Panc1 (cell line): ENCODE measurements around the gene MSRB1. TPM values are rescaled to one million over a fixed set of nuclear protein-coding genes. Genes with fewer than 3 reads are reported as not detected.

Source experiments
- ATAC-seq: fragments of 200-7000 bp; cut with Tn5 transposase; 2 replicates; pipeline ENCODE4 v1.9.1; 2020; ENCODE audit warnings: mild to moderate bottlenecking, moderate library complexity
- BruUV-seq: library from RNA; stranded (reverse); fragments of 400-500 nt; replicated peaks from 2 replicates; lab custom pipeline; 2021; lab: Mats Ljungman, UMichigan
- CTCF ChIA-PET: fragments of 300-600 bp; sonication (Branson Sonifier 250); formaldehyde crosslinking; loops from one replicate; lab custom pipeline; 2022; ENCODE audit warnings: antibody characterized with exemption; lab: Charles Lee
- POLR2A ChIA-PET: fragments of 300-600 bp; sonication (Branson Sonifier 250); formaldehyde crosslinking; loops from one replicate; lab custom pipeline; 2022; ENCODE audit warnings: antibody characterized with exemption; lab: Charles Lee
- DNase-seq: peaks from one replicate; pipeline ENCODE4 v3.0.0-alpha.2; 2010; ENCODE audit warnings: low read depth, low spot score
- H3K27ac ChIP-seq: 2 replicates; pipeline ENCODE4 v1.5.1; 2011; ENCODE audit warnings: mild to moderate bottlenecking, low read length, inconsistent platforms
- H3K27me3 ChIP-seq: fragments of 200-500 bp; sonication (Bioruptor generic); 2 replicates; pipeline ENCODE4 v1.6.0; 2014; ENCODE audit warnings: low read length, inconsistent platforms; ENCODE audit not compliant: control insufficient read depth, insufficient read depth
- H3K36me3 ChIP-seq: fragments of 200-500 bp; sonication (Bioruptor generic); 2 replicates; pipeline ENCODE4 v1.5.1; 2014; ENCODE audit warnings: inconsistent platforms, mild to moderate bottlenecking, low read length, moderate library complexity; ENCODE audit not compliant: control insufficient read depth, insufficient read depth
- H3K4me1 ChIP-seq: 2 replicates; pipeline ENCODE4 v1.5.1; 2011; ENCODE audit warnings: inconsistent platforms, mild to moderate bottlenecking, low read length, moderate library complexity; ENCODE audit not compliant: control insufficient read depth, insufficient read depth
- H3K4me3 ChIP-seq, 2 experiments: 2 replicates each; pipeline ENCODE4 v1.5.1; 2011 to 2012; ENCODE audit warnings: low read depth in 2 of 2, low read length in 2 of 2, mild to moderate bottlenecking in 2 of 2, inconsistent platforms in 1 of 2, moderate library complexity in 1 of 2
- H3K9me3 ChIP-seq: fragments of 200-500 bp; sonication (Bioruptor generic); 2 replicates; pipeline ENCODE4 v1.5.1; 2014; ENCODE audit warnings: low read depth, mild to moderate bottlenecking, inconsistent platforms, low read length, moderate library complexity; ENCODE audit not compliant: control insufficient read depth, insufficient read depth
- POLR2AphosphoS5 ChIP-seq: IDR thresholded peaks from 2 replicates; pipeline ENCODE4 v1.6.1; 2012; ENCODE audit warnings: mild to moderate bottlenecking, low read depth, low read length, moderate library complexity
- SIN3A ChIP-seq: IDR thresholded peaks from 2 replicates; pipeline ENCODE4 v1.6.1; 2012; ENCODE audit warnings: low read depth, mild to moderate bottlenecking, low read length, moderate library complexity, borderline replicate concordance; ENCODE audit not compliant: insufficient read depth
- TCF7L2 ChIP-seq: IDR thresholded peaks from 2 replicates; pipeline ENCODE4 v1.6.1; 2011; ENCODE audit warnings: mild to moderate bottlenecking, low read depth, low read length, inconsistent platforms
- in situ Hi-C: cut with HindIII; loops from 2 replicates; pipeline ENCODE4 v1.10.0; 2016; ENCODE audit warnings: low sequenced_read_pairs, low pct_unique_long_range_greater_than_20kb
- intact Hi-C: fragments of 100-400 bp; cut with micrococcal nuclease; formaldehyde crosslinking; loops from one replicate; pipeline ENCODE4 v1.10.0; 2022; ENCODE audit not compliant: unreplicated experiment
- total RNA-seq: library from RNA; stranded (reverse); gene quantifications from one replicate; pipeline ENCODE4 v1.2.1, GENCODE V29; 2021; ENCODE audit not compliant: unreplicated experiment
- TF ChIP-seq, protein P1 (sequence below): fragments of 450-650 bp; IDR thresholded peaks from 2 replicates; pipeline ENCODE4 v1.5.1; 2017; ENCODE audit warnings: mild to moderate bottlenecking
- TF ChIP-seq, protein P2 (sequence below), 2 experiments: IDR thresholded peaks; 2 replicates each; pipeline ENCODE4 v1.6.1; 2011 to 2012; ENCODE audit warnings: low read depth in 2 of 2, control low read depth in 1 of 2, low read length in 1 of 2, mild to moderate bottlenecking in 1 of 2, moderate library complexity in 1 of 2; ENCODE audit not compliant: insufficient read depth in 1 of 2

MSRB1 gene
- total RNA-seq, 1 experiment from 2014 or later, result 25.3 TPM

DNA sequence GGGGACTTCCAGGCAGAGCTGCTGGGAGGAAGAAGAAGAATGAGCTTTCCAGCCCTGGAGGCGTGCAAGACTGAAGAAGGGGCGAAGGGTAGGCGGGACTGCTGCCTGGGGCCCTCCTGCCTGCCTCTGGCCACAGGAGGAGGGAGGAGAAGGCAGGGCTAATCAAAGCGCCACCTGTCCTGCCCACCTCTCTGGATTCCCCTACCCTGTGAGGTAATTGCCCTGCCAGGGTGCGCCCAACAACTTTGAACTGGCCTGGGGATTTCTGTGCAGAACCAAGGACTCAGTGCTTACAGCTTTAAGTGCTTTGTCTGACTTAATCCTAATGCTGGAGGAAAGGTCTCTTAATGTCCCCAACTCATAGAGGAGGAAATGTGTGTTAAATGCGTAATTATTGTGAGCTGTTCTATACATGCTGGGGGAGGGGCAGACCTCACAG, 38.4 kb upstream of the MSRB1 start, which contains the start of gene NOXO1:
TSS of gene NOXO1 (minus strand) at position 72 of the 439 bp plus-strand sequence. CDS start 290 bp downstream, outside the sequence.
- peak within 1 kb of the TSS; percentile 62 for H3K27ac ChIP-seq
- intact Hi-C loops, result no loop called here
- H3K9me3 ChIP-seq, result no peaks in the 10 kb centered on the region
- ChIA-PET CTCF (interaction anchor here (0.6 kb wide), 1 partner anchor 158 kb away, joined by 13 read pairs; no protein-coding TSS in a partner anchor), POLR2A (interaction anchor here (1.2 kb wide), 1 partner anchor 17 kb away, joined by 5 read pairs; the partner anchor contains the start of gene RPS2)
- peaks cover 46% of the 10 kb centered on the region for H3K4me1 ChIP-seq
- DNase-seq (no peak), ATAC-seq (no peak)
- peaks cover 9% of the 10 kb centered on the region; the same call in 1 of the 2 replicates for H3K36me3 ChIP-seq
- BruUV-seq, result no TSS peak
- H3K27me3 ChIP-seq, result no peaks in the 10 kb centered on the region
- in situ Hi-C loops, result no loop called here
- H3K4me3 ChIP-seq, result no peak within 1 kb of the TSS
- TF ChIP-seq, protein P1, sequence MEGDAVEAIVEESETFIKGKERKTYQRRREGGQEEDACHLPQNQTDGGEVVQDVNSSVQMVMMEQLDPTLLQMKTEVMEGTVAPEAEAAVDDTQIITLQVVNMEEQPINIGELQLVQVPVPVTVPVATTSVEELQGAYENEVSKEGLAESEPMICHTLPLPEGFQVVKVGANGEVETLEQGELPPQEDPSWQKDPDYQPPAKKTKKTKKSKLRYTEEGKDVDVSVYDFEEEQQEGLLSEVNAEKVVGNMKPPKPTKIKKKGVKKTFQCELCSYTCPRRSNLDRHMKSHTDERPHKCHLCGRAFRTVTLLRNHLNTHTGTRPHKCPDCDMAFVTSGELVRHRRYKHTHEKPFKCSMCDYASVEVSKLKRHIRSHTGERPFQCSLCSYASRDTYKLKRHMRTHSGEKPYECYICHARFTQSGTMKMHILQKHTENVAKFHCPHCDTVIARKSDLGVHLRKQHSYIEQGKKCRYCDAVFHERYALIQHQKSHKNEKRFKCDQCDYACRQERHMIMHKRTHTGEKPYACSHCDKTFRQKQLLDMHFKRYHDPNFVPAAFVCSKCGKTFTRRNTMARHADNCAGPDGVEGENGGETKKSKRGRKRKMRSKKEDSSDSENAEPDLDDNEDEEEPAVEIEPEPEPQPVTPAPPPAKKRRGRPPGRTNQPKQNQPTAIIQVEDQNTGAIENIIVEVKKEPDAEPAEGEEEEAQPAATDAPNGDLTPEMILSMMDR, result no peak
- TF ChIP-seq POLR2AphosphoS5 (no peak), SIN3A (no peak), TCF7L2 (no peak)
- TF ChIP-seq, protein P2, sequence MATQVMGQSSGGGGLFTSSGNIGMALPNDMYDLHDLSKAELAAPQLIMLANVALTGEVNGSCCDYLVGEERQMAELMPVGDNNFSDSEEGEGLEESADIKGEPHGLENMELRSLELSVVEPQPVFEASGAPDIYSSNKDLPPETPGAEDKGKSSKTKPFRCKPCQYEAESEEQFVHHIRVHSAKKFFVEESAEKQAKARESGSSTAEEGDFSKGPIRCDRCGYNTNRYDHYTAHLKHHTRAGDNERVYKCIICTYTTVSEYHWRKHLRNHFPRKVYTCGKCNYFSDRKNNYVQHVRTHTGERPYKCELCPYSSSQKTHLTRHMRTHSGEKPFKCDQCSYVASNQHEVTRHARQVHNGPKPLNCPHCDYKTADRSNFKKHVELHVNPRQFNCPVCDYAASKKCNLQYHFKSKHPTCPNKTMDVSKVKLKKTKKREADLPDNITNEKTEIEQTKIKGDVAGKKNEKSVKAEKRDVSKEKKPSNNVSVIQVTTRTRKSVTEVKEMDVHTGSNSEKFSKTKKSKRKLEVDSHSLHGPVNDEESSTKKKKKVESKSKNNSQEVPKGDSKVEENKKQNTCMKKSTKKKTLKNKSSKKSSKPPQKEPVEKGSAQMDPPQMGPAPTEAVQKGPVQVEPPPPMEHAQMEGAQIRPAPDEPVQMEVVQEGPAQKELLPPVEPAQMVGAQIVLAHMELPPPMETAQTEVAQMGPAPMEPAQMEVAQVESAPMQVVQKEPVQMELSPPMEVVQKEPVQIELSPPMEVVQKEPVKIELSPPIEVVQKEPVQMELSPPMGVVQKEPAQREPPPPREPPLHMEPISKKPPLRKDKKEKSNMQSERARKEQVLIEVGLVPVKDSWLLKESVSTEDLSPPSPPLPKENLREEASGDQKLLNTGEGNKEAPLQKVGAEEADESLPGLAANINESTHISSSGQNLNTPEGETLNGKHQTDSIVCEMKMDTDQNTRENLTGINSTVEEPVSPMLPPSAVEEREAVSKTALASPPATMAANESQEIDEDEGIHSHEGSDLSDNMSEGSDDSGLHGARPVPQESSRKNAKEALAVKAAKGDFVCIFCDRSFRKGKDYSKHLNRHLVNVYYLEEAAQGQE (IDR thresholded peaks at IDR 0.05; ENCODE audit: insufficient read depth in 1 of 2, low read depth in 2 of 2, low read length in 1 of 2), result no peak

DNA sequence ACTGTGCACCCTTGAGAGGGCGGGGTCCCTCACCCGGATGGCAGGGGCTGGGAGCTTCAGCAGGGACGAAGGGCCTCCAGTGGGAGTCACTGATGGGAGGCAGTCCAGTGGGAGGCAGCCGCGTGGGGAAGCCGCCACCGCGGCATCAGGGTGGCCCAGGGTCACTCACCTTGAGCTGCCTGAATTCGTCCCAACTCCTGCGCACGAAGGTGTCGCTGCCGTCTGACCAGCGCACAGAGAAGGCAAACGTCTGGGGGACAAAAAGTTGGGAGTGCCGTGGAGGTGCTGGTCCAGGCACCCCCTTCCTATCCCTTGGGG, 37.7 kb upstream of the MSRB1 start:
- no peak for TF ChIP-seq SIN3A
- TF ChIP-seq, protein P1, result no peak
- no peak for TF ChIP-seq TCF7L2
- TF ChIP-seq, protein P2 (IDR thresholded peaks at IDR 0.05; ENCODE audit: insufficient read depth in 1 of 2, low read depth in 2 of 2, low read length in 1 of 2), result no peak
- TF ChIP-seq POLR2AphosphoS5, result no peak
- intact Hi-C loops (no loop called here), in situ Hi-C loops (no loop called here)
- BruUV-seq, result no TSS peak
- H3K4me1 ChIP-seq, result peaks cover 45% of the 10 kb centered on the region
- H3K9me3 ChIP-seq, result no peaks in the 10 kb centered on the region
- ATAC-seq (no peak), DNase-seq (no peak)
- no peaks in the 10 kb centered on the region for H3K27me3 ChIP-seq
- CTCF ChIA-PET, result no interaction called here
- H3K36me3 ChIP-seq, result peaks cover 9% of the 10 kb centered on the region; the same call in 1 of the 2 replicates
- no peak overlapping the region for H3K27ac ChIP-seq
- POLR2A ChIA-PET, result no interaction called here
- no peak overlapping the region for H3K4me3 ChIP-seq
